ENCODE results near the gene SRSF10.
"Not testable (repeated sequence)": the region's sequence is repeated elsewhere in the genome, so short reads cannot be mapped to it uniquely, and the experiment has no call there.

The SRSF10 gene

GRCh38 chr1:24002695-24003094, 22.6 kb upstream of the SRSF10 start:
- no peak for DNase-seq

GRCh38 chr1:23999156-23999671, 19.1 kb upstream of the SRSF10 start:
- no peak for DNase-seq

- DNase-seq: no peak
Observed at GRCh38 chr1:23997812-23998211, 17.7 kb upstream of the SRSF10 start.

GRCh38 chr1:23996700-23997229, 16.6 kb upstream of the SRSF10 start:
- DNase-seq: no peak

- no peak for DNase-seq
Observed at GRCh38 chr1:23995431-23995837, 15.3 kb upstream of the SRSF10 start.

GRCh38 chr1:23992011-23992410, 11.9 kb upstream of the SRSF10 start:
- DNase-seq: not testable (repeated sequence)

GRCh38 chr1:23989263-23989662, 9.1 kb upstream of the SRSF10 start:
- no peak for DNase-seq

- DNase-seq: not testable (repeated sequence)
Observed at GRCh38 chr1:23987038-23987437, 6.9 kb upstream of the SRSF10 start.

GRCh38 chr1:23984417-23985186, 4.5 kb upstream of the SRSF10 start:
- DNase-seq: peak; percentile 57

- no peak for DNase-seq
Observed at GRCh38 chr1:23980728-23981070, 572 bp upstream of the SRSF10 start.

- DNase-seq: no peak
Observed at GRCh38 chr1:23979387-23979880, 693 bp downstream of the SRSF10 start.

- DNase-seq: no peak
Observed at GRCh38 chr1:23978805-23979204, 1.3 kb downstream of the SRSF10 start.

- DNase-seq: no peak
Observed at GRCh38 chr1:23977854-23978191, 2.3 kb downstream of the SRSF10 start.

- no peak for DNase-seq
Observed at GRCh38 chr1:23977187-23977853, 2.8 kb downstream of the SRSF10 start.

GRCh38 chr1:23967871-23968270, 12.3 kb downstream of the SRSF10 start:
- DNase-seq: no peak

GRCh38 chr1:23966973-23967493, 13.1 kb downstream of the SRSF10 start:
- no peak for DNase-seq

GRCh38 chr1:23964790-23965740, 15.1 kb downstream of the SRSF10 start:
- no peak for DNase-seq

- DNase-seq: no peak
Observed at GRCh38 chr1:23964235-23964668, 15.9 kb downstream of the SRSF10 start.

- DNase-seq: no peak
Observed at GRCh38 chr1:23963617-23964234, 16.4 kb downstream of the SRSF10 start.

GRCh38 chr1:23960291-23961020, 19.7 kb downstream of the SRSF10 start:
- peak; percentile 35 for DNase-seq

Data from right kidney (tissue), 1 donor.